ENCODE data around the gene ARHGAP45. TPM values are rescaled to one million over a fixed set of nuclear protein-coding genes. Genes with fewer than 3 reads are reported as not detected.

ARHGAP45 gene
- total and polyA plus RNA-seq, 12 donors = 1.9 to 27.4 (median 4.3) TPM

DNA sequence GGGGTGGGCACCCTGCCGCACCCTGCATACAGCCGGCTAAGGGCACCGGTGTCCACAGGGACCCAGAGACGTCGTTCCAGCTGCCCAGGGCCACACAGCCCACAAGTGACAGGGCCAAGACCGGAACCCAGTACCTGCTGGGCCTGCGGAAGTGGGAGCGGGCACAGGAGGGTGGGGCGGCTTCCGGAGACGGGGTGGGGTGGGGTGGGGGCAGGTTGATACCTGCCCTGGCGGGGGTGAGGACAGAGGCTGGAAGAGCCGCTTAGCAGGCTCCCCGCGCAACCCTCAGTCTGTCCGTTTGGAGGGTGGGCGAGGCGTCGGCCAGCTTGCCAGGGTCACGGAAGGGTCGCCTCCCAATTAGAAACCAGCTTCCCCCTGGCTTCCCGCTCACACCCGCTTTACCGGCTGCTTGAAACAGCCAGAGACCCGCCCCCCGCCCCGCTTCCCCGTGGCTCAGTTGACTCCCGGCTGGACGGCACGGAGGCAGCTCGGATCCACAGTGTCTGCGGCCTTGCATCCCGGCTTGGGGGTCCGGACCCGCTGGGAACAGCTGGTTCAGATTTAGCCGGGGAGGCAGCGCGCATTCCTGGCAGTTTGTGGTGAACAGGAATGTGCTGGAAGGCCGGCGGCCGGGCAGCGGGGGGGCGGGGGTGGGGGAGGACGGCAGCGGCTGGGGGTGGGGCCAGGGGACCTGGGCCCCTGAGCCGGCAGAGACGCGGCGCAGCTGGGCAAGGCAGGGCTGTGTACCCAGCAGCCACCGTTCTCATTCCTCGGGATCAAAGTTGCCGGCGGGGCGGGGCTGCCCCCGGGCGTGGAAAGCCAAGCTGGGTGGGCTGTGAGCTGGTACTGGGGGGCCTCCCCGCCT lies 38.7 kb upstream of the ARHGAP45 start:
- peak overlapping the region; percentile 50 to 99 (median 97) for H3K27ac ChIP-seq
- no peaks in the 10 kb centered on the region for H3K9me3 ChIP-seq
- DNase-seq (peak; percentile 62 to 64), ATAC-seq (peak; percentile 27 to 73 (median 63))
- peaks cover 0 to 40% (median 9%) of the 10 kb centered on the region in 9 donors for H3K36me3 ChIP-seq
- TF ChIP-seq, protein P1, sequence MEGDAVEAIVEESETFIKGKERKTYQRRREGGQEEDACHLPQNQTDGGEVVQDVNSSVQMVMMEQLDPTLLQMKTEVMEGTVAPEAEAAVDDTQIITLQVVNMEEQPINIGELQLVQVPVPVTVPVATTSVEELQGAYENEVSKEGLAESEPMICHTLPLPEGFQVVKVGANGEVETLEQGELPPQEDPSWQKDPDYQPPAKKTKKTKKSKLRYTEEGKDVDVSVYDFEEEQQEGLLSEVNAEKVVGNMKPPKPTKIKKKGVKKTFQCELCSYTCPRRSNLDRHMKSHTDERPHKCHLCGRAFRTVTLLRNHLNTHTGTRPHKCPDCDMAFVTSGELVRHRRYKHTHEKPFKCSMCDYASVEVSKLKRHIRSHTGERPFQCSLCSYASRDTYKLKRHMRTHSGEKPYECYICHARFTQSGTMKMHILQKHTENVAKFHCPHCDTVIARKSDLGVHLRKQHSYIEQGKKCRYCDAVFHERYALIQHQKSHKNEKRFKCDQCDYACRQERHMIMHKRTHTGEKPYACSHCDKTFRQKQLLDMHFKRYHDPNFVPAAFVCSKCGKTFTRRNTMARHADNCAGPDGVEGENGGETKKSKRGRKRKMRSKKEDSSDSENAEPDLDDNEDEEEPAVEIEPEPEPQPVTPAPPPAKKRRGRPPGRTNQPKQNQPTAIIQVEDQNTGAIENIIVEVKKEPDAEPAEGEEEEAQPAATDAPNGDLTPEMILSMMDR (IDR thresholded peaks at IDR 0.05) = no peak
- whole genome bisulfite sequencing, 2 donors = 3 to 5% methylated on average over 50 to 58 of the region's 58 CpGs
- no peaks in the 10 kb centered on the region for H3K27me3 ChIP-seq
- peaks cover 10 to 40% (median 30%) of the 10 kb centered on the region in 9 donors for H3K4me1 ChIP-seq
- peak overlapping the region; percentile 63 to 97 (median 90) for H3K4me3 ChIP-seq
- intact Hi-C loops (cut with DNase I) = loop anchor here in 1 of 10 donors (5.0 kb wide), 1 partner anchor 74 kb away; the partner anchor contains the start of gene GPX4

DNA sequence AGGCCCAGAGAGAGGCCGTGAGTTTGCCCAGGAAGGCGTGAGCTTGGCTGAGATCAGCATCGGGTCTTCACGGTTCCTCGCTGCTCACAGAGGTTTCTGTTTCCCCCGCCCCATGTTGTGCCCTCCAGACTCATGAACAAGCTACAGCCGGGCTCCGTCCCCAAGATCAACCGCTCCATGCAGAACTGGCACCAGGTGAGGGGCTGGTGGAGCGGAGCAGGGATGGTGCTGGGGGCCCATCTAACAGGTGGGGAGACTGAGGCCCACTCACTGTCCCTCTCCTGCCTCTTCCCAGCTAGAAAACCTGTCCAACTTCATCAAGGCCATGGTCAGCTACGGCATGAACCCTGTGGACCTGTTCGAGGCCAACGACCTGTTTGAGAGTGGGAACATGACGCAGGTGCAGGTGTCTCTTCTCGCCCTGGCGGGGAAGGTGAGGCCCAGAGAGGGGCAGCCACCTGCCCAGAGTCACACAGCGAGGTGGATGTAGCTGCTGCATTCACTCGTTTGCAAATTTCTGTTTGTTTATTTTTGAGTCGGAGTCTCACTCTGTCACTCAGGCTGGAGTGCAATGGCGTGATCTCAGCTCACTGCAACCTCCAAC lies 34.6 kb upstream of the ARHGAP45 start:
- intact Hi-C loops (cut with DNase I) = loop anchor here in 1 of 10 donors (10.0 kb wide), 1 partner anchor 62 kb away; the partner anchor contains the start of gene POLR2E

DNA sequence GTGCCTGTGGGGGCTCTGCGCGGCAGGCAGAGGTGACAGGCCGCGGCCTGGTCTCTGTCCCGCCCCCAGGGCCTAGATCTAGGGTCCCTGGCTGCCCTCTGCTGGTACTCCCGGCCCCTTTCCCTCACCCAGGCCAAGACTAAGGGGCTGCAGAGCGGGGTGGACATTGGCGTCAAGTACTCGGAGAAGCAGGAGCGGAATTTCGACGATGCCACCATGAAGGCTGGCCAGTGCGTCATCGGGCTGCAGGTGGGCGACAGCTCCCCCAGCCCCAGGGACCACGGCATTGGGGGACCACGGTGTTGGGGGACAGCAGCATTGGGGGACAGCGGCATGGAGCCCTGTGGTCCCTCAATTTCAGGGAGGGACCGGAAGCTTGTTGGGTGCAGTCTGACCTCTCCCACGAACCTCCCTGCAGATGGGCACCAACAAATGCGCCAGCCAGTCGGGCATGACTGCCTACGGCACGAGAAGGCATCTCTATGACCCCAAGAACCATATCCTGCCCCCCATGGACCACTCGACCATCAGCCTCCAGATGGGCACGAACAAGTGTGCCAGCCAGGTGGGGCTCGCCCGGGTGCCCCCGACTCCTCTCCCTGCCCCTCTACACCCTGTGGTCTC lies 30.9 kb upstream of the ARHGAP45 start:
- TF ChIP-seq, protein P1 (IDR thresholded peaks at IDR 0.05) = peak in 1 of 9 donors; percentile 11
- no peak overlapping the region for H3K4me3 ChIP-seq
- no peaks in the 10 kb centered on the region for H3K27me3 ChIP-seq
- H3K27ac ChIP-seq = no peak overlapping the region
- H3K36me3 ChIP-seq = peaks cover 0 to 53% (median 9%) of the 10 kb centered on the region in 9 donors
- WGBS, 2 donors = 87 to 90% methylated on average over 29 of the region's 29 CpGs
- peaks cover 5 to 47% (median 20%) of the 10 kb centered on the region in 9 donors for H3K4me1 ChIP-seq
- DNase-seq (no peak), ATAC-seq (no peak)
- H3K9me3 ChIP-seq = no peaks in the 10 kb centered on the region
- intact Hi-C loops (cut with DNase I) = loop anchor here in 1 of 10 donors (10.0 kb wide), 1 partner anchor 59 kb away; the partner anchor contains the start of gene POLR2E

More for the DNA sequence above, 34.6 kb upstream of the ARHGAP45 start:
- no peak for DNase-seq
- WGBS, 2 donors = 89 to 92% methylated on average over 20 of the region's 20 CpGs
- no peaks in the 10 kb centered on the region for H3K9me3 ChIP-seq
- H3K27ac ChIP-seq = no peak overlapping the region
- no peaks in the 10 kb centered on the region for H3K27me3 ChIP-seq
- TF ChIP-seq, protein P1 (IDR thresholded peaks at IDR 0.05) = no peak
- ATAC-seq = no peak
- no peak overlapping the region for H3K4me3 ChIP-seq
- peaks cover 0 to 63% (median 9%) of the 10 kb centered on the region in 9 donors for H3K36me3 ChIP-seq
- peaks cover 8 to 40% (median 24%) of the 10 kb centered on the region in 9 donors for H3K4me1 ChIP-seq

GRCh38 chr19:1037621-1038064 lies 29.3 kb upstream of the ARHGAP45 start:
- Histone ChIP-seq H3K36me3 (peaks cover 0 to 40% (median 3%) of the 10 kb centered on the region in 9 donors), H3K9me3 (no peaks in the 10 kb centered on the region), H3K27me3 (no peaks in the 10 kb centered on the region), H3K27ac (peak overlapping the region in 8 of 10 donors; percentile 4 to 92 (median 43)), H3K4me1 (peaks cover 5 to 56% (median 29%) of the 10 kb centered on the region in 9 donors), H3K4me3 (peak overlapping the region in 1 of 10 donors; percentile 29)
- DNase-seq (no peak), ATAC-seq (no peak)
- intact Hi-C loops (cut with DNase I) = loop anchor here in 1 of 10 donors (10.0 kb wide), 1 partner anchor 57 kb away; the partner anchor contains the start of gene POLR2E
- WGBS, 2 donors = 74 to 80% methylated on average over 22 of the region's 22 CpGs
- TF ChIP-seq, protein P1 (IDR thresholded peaks at IDR 0.05) = no peak

Data from heart right ventricle (tissue), 16 donors.